ENCODE measurements around the gene EPAS1.

Gene EPAS1

GRCh38 chr2:46407852-46408455, 110.7 kb downstream of the EPAS1 start:
- Mint-ChIP-seq H3K27me3 (ENCODE audit: low read depth) (peaks cover 4% of the 10 kb centered on the region), H3K27ac (no peak overlapping the region), H3K9me3 (no peaks in the 10 kb centered on the region), H3K4me3 (no peak overlapping the region), H3K36me3 (ENCODE audit: low read depth) (no peaks in the 10 kb centered on the region), H3K4me1 (ENCODE audit: low read depth) (no peaks in the 10 kb centered on the region)

GRCh38 chr2:46409756-46410155, 112.5 kb downstream of the EPAS1 start:
- H3K27me3 Mint-ChIP-seq (ENCODE audit: low read depth): peaks cover 2% of the 10 kb centered on the region
- no peaks in the 10 kb centered on the region for H3K9me3 Mint-ChIP-seq
- no peaks in the 10 kb centered on the region for H3K4me1 Mint-ChIP-seq (ENCODE audit: low read depth)
- H3K27ac Mint-ChIP-seq: no peak overlapping the region
- no peak overlapping the region for H3K4me3 Mint-ChIP-seq
- no peaks in the 10 kb centered on the region for H3K36me3 Mint-ChIP-seq (ENCODE audit: low read depth)

- Mint-ChIP-seq H3K27me3 (ENCODE audit: low read depth) (peaks cover 3% of the 10 kb centered on the region), H3K27ac (no peak overlapping the region), H3K4me3 (no peak overlapping the region), H3K4me1 (ENCODE audit: low read depth) (no peaks in the 10 kb centered on the region), H3K9me3 (no peaks in the 10 kb centered on the region), H3K36me3 (ENCODE audit: low read depth) (no peaks in the 10 kb centered on the region)
Measured at GRCh38 chr2:46410273-46411244, 113.4 kb downstream of the EPAS1 start.

- H3K36me3 Mint-ChIP-seq (ENCODE audit: low read depth): no peaks in the 10 kb centered on the region
- H3K27me3 Mint-ChIP-seq (ENCODE audit: low read depth): peaks cover 3% of the 10 kb centered on the region
- no peaks in the 10 kb centered on the region for H3K9me3 Mint-ChIP-seq
- H3K4me1 Mint-ChIP-seq (ENCODE audit: low read depth): no peaks in the 10 kb centered on the region
- H3K4me3 Mint-ChIP-seq: no peak overlapping the region
- H3K27ac Mint-ChIP-seq: no peak overlapping the region
Measured at GRCh38 chr2:46411245-46411641, 114.0 kb downstream of the EPAS1 start.

GRCh38 chr2:46411985-46412384, 114.8 kb downstream of the EPAS1 start:
- peaks cover 3% of the 10 kb centered on the region for H3K27me3 Mint-ChIP-seq (ENCODE audit: low read depth)
- H3K4me1 Mint-ChIP-seq (ENCODE audit: low read depth): no peaks in the 10 kb centered on the region
- H3K9me3 Mint-ChIP-seq: peaks cover 3% of the 10 kb centered on the region
- H3K4me3 Mint-ChIP-seq: no peak overlapping the region
- H3K27ac Mint-ChIP-seq: no peak overlapping the region
- H3K36me3 Mint-ChIP-seq (ENCODE audit: low read depth): no peaks in the 10 kb centered on the region

- H3K9me3 Mint-ChIP-seq: peaks cover 12% of the 10 kb centered on the region
- H3K4me3 Mint-ChIP-seq: no peak overlapping the region
- H3K36me3 Mint-ChIP-seq (ENCODE audit: low read depth): no peaks in the 10 kb centered on the region
Measured at GRCh38 chr2:46413111-46413510, 115.9 kb downstream of the EPAS1 start.

GRCh38 chr2:46413631-46414030, 116.4 kb downstream of the EPAS1 start:
- Mint-ChIP-seq H3K36me3 (ENCODE audit: low read depth) (no peaks in the 10 kb centered on the region), H3K27me3 (ENCODE audit: low read depth) (peaks cover 3% of the 10 kb centered on the region), H3K4me3 (no peak overlapping the region), H3K9me3 (peaks cover 17% of the 10 kb centered on the region), H3K4me1 (ENCODE audit: low read depth) (no peaks in the 10 kb centered on the region), H3K27ac (no peak overlapping the region)

More at GRCh38 chr2:46413111-46413510, 115.9 kb downstream of the EPAS1 start:
- Mint-ChIP-seq H3K4me1 (ENCODE audit: low read depth) (no peaks in the 10 kb centered on the region), H3K27ac (no peak overlapping the region), H3K27me3 (ENCODE audit: low read depth) (peaks cover 3% of the 10 kb centered on the region)

GRCh38 chr2:46414701-46415100, 117.5 kb downstream of the EPAS1 start:
- Mint-ChIP-seq H3K4me3 (no peak overlapping the region), H3K9me3 (peaks cover 17% of the 10 kb centered on the region), H3K36me3 (ENCODE audit: low read depth) (no peaks in the 10 kb centered on the region), H3K27me3 (ENCODE audit: low read depth) (peaks cover 3% of the 10 kb centered on the region), H3K27ac (no peak overlapping the region), H3K4me1 (ENCODE audit: low read depth) (no peaks in the 10 kb centered on the region)

- peaks cover 21% of the 10 kb centered on the region for H3K9me3 Mint-ChIP-seq
- no peak overlapping the region for H3K27ac Mint-ChIP-seq
- peaks cover 3% of the 10 kb centered on the region for H3K27me3 Mint-ChIP-seq (ENCODE audit: low read depth)
- H3K36me3 Mint-ChIP-seq (ENCODE audit: low read depth): no peaks in the 10 kb centered on the region
- no peak overlapping the region for H3K4me3 Mint-ChIP-seq
- no peaks in the 10 kb centered on the region for H3K4me1 Mint-ChIP-seq (ENCODE audit: low read depth)
Measured at GRCh38 chr2:46416280-46416679, 119.1 kb downstream of the EPAS1 start.

- Mint-ChIP-seq H3K27me3 (ENCODE audit: low read depth) (peaks cover 3% of the 10 kb centered on the region), H3K27ac (no peak overlapping the region), H3K9me3 (peaks cover 21% of the 10 kb centered on the region), H3K4me1 (ENCODE audit: low read depth) (no peaks in the 10 kb centered on the region), H3K36me3 (ENCODE audit: low read depth) (no peaks in the 10 kb centered on the region), H3K4me3 (no peak overlapping the region)
Measured at GRCh38 chr2:46416739-46417403, 119.7 kb downstream of the EPAS1 start.

- no peaks in the 10 kb centered on the region for H3K36me3 Mint-ChIP-seq (ENCODE audit: low read depth)
- no peak overlapping the region for H3K27ac Mint-ChIP-seq
- no peaks in the 10 kb centered on the region for H3K4me1 Mint-ChIP-seq (ENCODE audit: low read depth)
- H3K4me3 Mint-ChIP-seq: no peak overlapping the region
- peaks cover 21% of the 10 kb centered on the region for H3K9me3 Mint-ChIP-seq
- H3K27me3 Mint-ChIP-seq (ENCODE audit: low read depth): peaks cover 4% of the 10 kb centered on the region
Measured at GRCh38 chr2:46420945-46421344, 123.7 kb downstream of the EPAS1 start.

GRCh38 chr2:46421361-46421760, 124.2 kb downstream of the EPAS1 start:
- Mint-ChIP-seq H3K27ac (no peak overlapping the region), H3K4me1 (ENCODE audit: low read depth) (no peaks in the 10 kb centered on the region), H3K36me3 (ENCODE audit: low read depth) (no peaks in the 10 kb centered on the region), H3K9me3 (peaks cover 21% of the 10 kb centered on the region), H3K27me3 (ENCODE audit: low read depth) (peaks cover 4% of the 10 kb centered on the region), H3K4me3 (no peak overlapping the region)

GRCh38 chr2:46422717-46423394, 125.6 kb downstream of the EPAS1 start:
- no peak overlapping the region for H3K4me3 Mint-ChIP-seq

GRCh38 chr2:46424937-46425336, 127.7 kb downstream of the EPAS1 start:
- H3K27ac Mint-ChIP-seq: no peak overlapping the region
- H3K27me3 Mint-ChIP-seq (ENCODE audit: low read depth): peaks cover 4% of the 10 kb centered on the region
- peaks cover 3% of the 10 kb centered on the region for H3K9me3 Mint-ChIP-seq
- H3K4me1 Mint-ChIP-seq (ENCODE audit: low read depth): no peaks in the 10 kb centered on the region
- H3K36me3 Mint-ChIP-seq (ENCODE audit: low read depth): no peaks in the 10 kb centered on the region
- H3K4me3 Mint-ChIP-seq: no peak overlapping the region

More at GRCh38 chr2:46422717-46423394, 125.6 kb downstream of the EPAS1 start:
- Mint-ChIP-seq H3K27me3 (ENCODE audit: low read depth) (peaks cover 4% of the 10 kb centered on the region), H3K4me1 (ENCODE audit: low read depth) (no peaks in the 10 kb centered on the region), H3K27ac (no peak overlapping the region), H3K9me3 (peaks cover 11% of the 10 kb centered on the region), H3K36me3 (ENCODE audit: low read depth) (no peaks in the 10 kb centered on the region)

Data from T-helper 1 cell treated with Interleukin-12 subunit alpha and Interleukin-12 subunit beta and Interleukin-4 antibody, amounts not matched to agents 30 μg/mL and 1 μg/mL, for 36 hours (primary cell).